ENCODE results near the gene FSCN2.

DNA sequence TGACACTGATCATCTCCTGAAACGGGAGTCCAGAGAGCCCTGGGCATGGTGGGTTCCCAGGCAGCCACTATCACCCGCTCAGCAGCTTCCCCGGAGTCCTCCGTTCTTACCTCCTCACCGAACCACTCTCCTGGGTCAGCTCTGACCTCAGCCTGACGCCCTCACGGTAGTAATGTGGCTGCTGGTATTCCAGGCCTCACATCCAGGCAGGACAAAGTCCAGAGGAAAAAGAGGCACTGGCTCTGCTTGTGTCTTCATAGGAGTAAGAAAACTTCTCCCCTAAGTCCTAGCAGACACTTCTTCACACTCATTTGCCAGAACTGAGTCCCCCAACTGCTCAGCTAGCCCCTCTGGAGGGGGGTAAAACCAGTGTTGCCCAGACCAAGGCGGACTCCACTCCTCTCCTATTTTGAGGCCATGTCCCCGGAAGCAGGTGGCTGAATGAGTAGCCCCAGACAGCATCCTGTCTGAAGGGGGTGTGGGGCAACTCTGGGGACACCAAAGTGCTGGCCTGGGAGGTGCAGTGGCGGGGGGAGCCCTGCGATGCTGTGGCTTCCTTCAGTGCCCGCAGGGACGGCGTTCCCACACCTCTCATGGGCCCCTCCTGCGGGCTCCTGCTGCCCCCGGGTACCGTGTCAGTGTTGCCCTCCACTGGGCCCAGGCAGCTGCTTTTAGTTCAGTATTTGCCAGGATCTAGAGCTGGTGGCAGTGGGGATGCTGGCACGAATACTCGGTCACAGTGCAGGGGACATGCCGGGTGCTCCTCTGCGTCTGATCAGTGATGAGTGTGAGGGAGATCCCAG, 5.4 kb downstream of the FSCN2 start:
- TF ChIP-seq, protein P1, sequence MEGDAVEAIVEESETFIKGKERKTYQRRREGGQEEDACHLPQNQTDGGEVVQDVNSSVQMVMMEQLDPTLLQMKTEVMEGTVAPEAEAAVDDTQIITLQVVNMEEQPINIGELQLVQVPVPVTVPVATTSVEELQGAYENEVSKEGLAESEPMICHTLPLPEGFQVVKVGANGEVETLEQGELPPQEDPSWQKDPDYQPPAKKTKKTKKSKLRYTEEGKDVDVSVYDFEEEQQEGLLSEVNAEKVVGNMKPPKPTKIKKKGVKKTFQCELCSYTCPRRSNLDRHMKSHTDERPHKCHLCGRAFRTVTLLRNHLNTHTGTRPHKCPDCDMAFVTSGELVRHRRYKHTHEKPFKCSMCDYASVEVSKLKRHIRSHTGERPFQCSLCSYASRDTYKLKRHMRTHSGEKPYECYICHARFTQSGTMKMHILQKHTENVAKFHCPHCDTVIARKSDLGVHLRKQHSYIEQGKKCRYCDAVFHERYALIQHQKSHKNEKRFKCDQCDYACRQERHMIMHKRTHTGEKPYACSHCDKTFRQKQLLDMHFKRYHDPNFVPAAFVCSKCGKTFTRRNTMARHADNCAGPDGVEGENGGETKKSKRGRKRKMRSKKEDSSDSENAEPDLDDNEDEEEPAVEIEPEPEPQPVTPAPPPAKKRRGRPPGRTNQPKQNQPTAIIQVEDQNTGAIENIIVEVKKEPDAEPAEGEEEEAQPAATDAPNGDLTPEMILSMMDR (optimal IDR thresholded peaks at IDR 0.05 in 1 of 3, IDR thresholded peaks at IDR 0.05 in 1 of 3, conservative IDR thresholded peaks at IDR 0.05 in 1 of 3; ENCODE audit: extremely low read depth in 1 of 3, insufficient read depth in 2 of 3, low read length in 3 of 3): no peak
- TF ChIP-seq EZH2 (IDR thresholded peaks at IDR 0.05; ENCODE audit: low read length): no peak
